GM10266 (cell line): Measurements from ENCODE around the gene EPC2.
"Not testable (repeated sequence)": the region's sequence is repeated elsewhere in the genome, so short reads cannot be mapped to it uniquely, and the experiment has no call there.

Experiments used
- DNase-seq: peaks from one replicate; pipeline ENCODE4 v3.0.0; 2012; ENCODE audit errors: extremely low spot score
- TF ChIP-seq, protein P1 (sequence below): IDR thresholded peaks from 2 replicates; pipeline ENCODE4 v1.5.1; 2012; ENCODE audit warnings: mild to moderate bottlenecking, low read depth; ENCODE audit not compliant: control insufficient read depth, insufficient read depth; ENCODE audit errors: missing control alignments

Gene EPC2

DNA sequence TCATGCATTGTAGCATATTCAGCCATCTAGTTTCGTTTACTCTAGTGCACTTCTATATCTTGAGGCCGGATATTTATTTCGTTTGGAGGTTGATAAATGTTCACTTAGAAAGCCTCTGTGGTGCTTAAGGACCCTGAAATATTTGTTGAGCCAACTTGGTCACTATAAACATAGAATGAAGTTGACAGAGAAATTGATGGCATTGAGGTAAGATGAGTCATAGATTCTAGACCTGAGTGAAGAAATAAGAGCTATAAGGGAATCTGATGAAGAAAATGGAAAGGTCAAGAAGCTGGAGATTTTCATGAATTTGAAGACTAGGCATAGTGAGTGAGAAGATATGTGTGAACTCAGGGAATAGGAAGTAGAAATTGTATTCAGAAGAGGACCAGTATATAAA is 35.9 kb downstream of the EPC2 start:
- no peak for DNase-seq

DNA sequence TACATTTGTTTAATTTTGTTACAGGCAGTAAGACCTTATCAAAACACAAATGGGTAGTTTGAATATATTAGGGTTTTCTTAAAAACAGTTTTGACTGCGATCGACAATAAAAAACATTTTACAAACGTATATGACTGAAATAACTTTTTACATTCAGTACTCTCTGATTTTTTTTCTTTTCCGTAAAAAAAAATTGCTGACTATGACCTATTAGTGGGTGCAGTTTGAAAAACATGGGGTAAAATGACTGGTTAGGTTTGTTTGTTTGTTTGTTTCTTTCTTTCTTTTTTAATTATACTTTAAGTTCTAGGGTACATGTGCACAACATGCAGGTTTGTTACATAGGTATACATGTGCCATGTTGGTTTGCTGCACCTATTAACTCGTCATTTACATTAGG is 36.9 kb downstream of the EPC2 start:
- DNase-seq, result no peak
- TF ChIP-seq, protein P1, sequence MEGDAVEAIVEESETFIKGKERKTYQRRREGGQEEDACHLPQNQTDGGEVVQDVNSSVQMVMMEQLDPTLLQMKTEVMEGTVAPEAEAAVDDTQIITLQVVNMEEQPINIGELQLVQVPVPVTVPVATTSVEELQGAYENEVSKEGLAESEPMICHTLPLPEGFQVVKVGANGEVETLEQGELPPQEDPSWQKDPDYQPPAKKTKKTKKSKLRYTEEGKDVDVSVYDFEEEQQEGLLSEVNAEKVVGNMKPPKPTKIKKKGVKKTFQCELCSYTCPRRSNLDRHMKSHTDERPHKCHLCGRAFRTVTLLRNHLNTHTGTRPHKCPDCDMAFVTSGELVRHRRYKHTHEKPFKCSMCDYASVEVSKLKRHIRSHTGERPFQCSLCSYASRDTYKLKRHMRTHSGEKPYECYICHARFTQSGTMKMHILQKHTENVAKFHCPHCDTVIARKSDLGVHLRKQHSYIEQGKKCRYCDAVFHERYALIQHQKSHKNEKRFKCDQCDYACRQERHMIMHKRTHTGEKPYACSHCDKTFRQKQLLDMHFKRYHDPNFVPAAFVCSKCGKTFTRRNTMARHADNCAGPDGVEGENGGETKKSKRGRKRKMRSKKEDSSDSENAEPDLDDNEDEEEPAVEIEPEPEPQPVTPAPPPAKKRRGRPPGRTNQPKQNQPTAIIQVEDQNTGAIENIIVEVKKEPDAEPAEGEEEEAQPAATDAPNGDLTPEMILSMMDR, result no peak

More for the DNA sequence above, 35.9 kb downstream of the EPC2 start:
- TF ChIP-seq, protein P1, result no peak

DNA sequence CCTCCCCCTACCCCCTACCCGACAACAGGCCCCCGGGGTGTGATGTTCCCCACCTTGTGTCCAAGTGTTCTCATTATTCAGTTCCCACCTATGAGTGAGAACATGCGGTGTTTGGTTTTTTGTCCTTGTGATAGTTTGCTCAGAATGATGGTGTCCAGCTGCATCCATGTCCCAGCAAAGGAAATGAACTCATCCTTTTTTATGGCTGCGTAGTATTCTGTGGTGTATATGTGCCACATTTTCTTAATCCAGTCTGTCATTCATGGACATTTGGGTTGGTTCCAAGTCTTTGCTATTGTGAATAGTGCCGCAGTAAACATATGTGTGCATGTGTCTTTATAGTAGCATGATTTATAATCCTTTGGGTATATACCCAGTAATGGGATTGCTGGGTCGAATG is 37.3 kb downstream of the EPC2 start:
- not testable (repeated sequence) for DNase-seq

DNA sequence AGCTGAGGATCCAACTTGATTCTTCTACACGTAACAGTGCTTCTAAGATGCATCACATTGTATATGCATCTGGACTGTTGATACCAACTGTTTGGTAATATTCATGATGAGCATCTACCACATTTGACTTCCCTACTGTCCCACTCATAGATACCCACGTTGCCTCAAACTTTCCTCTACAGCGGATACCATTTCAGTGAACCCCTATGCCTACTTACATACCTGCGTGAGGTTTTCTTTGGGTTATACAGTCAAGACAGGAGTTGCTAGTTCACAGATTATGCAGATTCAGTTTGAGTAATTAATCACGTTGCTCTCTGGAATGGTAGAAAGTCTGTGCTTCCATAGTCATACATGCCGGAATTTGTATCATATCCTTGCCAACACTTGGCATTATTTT is 40.0 kb downstream of the EPC2 start:
- no peak for DNase-seq
- TF ChIP-seq, protein P1, result no peak

DNA sequence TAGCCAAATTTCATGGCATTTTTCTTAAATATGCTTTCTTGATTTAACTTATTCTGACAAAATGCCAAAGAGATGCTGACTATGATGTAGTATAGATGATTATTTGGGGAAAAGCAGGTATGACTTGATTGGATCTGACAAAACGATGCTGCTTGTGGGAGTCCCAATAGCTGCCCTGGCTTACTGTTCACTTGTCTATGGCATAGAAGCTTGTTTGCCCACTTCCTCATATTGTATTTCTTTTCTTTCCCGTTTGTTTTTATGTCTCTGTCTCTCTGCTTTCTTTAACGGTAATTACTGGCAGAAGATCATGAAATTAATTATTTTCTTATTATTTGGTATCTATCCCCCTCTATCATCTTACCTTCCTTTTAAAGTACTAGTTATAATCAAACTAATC is 43.0 kb downstream of the EPC2 start:
- no peak for DNase-seq
- TF ChIP-seq, protein P1, result no peak

DNA sequence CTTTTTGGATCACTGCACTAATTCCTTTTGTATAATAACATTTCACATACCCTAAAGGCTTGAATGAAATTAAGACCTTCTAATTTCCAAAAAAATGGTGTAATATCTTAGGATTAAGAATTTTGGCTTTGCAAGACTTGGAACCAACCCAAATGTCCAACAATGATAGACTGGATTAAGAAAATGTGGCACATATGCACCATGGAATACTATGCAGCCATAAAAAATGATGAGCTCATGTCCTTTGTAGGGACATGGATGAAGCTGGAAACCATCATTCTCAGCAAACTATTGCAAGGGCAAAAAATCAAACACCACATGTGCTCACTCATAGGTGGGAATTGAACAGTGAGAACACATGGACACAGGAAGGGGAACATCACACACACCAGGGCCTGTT is 43.5 kb downstream of the EPC2 start:
- not testable (repeated sequence) for DNase-seq

DNA sequence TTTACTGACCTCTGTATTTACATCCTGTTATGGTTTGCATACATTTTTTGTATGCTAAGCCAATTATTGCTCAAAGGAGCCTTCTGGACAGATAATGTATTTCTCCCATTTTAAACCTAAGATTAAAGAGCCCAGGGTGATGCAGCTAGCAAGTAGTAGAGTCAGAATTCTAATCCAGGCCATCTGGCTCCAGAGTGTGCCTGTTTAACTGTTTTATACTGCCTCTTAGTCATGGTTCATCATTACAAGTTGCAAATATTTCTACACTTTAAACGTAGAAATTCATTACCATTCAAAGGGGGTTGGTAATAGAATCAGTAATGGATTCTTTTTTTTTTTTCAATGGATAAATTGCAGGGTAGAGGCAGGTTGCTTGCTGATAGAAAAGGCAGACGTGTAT is 52.4 kb downstream of the EPC2 start:
- TF ChIP-seq, protein P1, result no peak
- DNase-seq, result no peak

DNA sequence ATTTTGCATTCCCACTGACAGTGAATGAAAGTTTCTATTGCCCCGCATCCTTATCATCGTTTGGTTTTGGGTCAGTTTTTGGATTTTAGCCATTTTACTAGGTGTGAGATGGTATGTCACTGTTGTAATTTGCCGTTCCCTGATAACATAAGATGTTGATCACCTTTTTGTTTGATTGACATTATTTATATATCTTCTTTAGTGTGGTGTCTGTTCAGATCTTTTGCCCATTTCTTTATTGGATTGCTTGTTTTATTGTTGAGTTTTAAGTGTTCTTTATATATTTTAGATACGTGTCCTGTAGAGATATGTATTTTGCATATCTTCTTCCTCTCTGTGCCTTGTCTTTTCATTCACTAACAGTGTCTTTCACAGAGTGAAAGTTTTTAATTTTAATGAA is 55.3 kb downstream of the EPC2 start:
- DNase-seq, result no peak
- TF ChIP-seq, protein P1, result no peak

DNA sequence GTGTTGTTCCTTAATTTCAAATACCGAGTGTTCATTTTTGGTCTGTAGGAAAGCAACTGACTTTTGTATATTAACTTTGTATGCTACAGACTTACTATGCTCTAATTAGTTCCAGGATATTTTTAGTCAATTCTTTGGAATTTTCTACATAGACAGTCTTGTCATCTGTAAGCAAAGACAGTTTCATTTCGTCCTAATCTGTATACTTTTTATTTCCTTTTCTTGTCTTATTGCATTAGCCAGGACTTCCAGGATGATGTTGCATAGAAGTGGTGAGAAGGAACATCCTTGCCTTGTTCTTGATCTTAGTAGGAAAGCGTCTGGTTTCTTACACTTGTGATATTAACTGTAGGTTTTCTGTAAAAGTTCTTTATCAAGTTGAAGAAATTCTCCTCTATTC is 56.5 kb downstream of the EPC2 start:
- no peak for DNase-seq
- TF ChIP-seq, protein P1, result no peak
